ENCODE measurements around the gene KLK15.

DNA sequence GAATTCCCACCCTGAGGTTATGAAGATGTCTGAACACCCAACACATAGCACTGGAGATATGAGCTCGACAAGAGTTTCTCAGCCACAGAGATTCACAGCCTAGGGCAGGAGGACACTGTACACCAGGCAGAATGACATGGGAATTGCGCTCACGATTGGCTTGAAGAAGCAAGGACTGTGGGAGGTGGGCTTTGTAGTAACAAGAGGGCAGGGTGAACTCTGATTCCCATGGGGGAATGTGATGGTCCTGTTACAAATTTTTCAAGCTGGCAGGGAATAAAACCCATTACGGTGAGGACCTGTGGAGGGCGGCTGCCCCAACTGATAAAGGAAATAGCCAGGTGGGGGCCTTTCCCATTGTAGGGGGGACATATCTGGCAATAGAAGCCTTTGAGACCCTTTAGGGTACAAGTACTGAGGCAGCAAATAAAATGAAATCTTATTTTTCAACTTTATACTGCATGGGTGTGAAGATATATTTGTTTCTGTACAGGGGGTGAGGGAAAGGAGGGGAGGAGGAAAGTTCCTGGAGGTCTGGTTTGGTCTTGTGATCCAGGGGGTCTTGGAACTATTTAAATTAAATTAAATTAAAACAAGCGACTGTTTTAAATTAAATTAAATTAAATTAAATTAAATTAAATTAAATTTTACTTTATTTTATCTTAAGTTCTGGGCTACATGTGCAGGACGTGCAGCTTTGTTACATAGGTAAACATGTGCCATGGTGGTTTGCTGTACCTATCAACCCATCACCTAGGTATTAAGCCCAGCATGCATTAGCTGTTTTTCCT is 28.3 kb upstream of the KLK15 start:
- TF ChIP-seq, protein P1, sequence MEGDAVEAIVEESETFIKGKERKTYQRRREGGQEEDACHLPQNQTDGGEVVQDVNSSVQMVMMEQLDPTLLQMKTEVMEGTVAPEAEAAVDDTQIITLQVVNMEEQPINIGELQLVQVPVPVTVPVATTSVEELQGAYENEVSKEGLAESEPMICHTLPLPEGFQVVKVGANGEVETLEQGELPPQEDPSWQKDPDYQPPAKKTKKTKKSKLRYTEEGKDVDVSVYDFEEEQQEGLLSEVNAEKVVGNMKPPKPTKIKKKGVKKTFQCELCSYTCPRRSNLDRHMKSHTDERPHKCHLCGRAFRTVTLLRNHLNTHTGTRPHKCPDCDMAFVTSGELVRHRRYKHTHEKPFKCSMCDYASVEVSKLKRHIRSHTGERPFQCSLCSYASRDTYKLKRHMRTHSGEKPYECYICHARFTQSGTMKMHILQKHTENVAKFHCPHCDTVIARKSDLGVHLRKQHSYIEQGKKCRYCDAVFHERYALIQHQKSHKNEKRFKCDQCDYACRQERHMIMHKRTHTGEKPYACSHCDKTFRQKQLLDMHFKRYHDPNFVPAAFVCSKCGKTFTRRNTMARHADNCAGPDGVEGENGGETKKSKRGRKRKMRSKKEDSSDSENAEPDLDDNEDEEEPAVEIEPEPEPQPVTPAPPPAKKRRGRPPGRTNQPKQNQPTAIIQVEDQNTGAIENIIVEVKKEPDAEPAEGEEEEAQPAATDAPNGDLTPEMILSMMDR (IDR thresholded peaks at IDR 0.05), result no peak
- TF ChIP-seq POLR2A (IDR thresholded peaks at IDR 0.05) (no peak), EP300 (IDR thresholded peaks at IDR 0.05) (no peak)

All from sigmoid colon (tissue), 4 donors.